HEK293 (cell line): Measurements from ENCODE around the gene VPS36.

Experiments
- CTCF ChIA-PET: fragments of 350-600 bp; formaldehyde crosslinking; extraction: SDS; loops from one replicate; lab custom pipeline; 2021; ENCODE audit warnings: antibody characterized with exemption; lab: Yijun Ruan, JAX
- POLR2A ChIA-PET: fragments of 300-600 bp; formaldehyde crosslinking; extraction: SDS; loops from one replicate; lab custom pipeline; 2020; ENCODE audit warnings: antibody characterized with exemption, inconsistent platforms; lab: Yijun Ruan, JAX
- H3K27ac ChIP-seq: fragments of 200-500 bp; sonication (Bioruptor generic); 2 replicates; pipeline ENCODE4 v1.5.1; 2014; ENCODE audit warnings: low read depth, low read length, control low read depth, inconsistent platforms; ENCODE audit errors: extremely low read depth
- H3K36me3 ChIP-seq, 2 experiments: fragments of 200-500 bp in 1 of 2; sonication (Bioruptor generic) in 1 of 2; 1 replicate in 1 of 2; 2 replicates in 1 of 2; pipeline ENCODE4 v1.5.1; 2014 to 2017; ENCODE audit warnings: inconsistent platforms in 2 of 2, low read length in 2 of 2; ENCODE audit not compliant: control insufficient read depth in 2 of 2, insufficient read depth in 1 of 2
- H3K4me1 ChIP-seq: fragments of 200-500 bp; sonication (Bioruptor generic); 2 replicates; pipeline ENCODE4 v1.5.1; 2014; ENCODE audit warnings: mild to moderate bottlenecking, low read length, inconsistent platforms; ENCODE audit not compliant: control insufficient read depth, insufficient read depth
- H3K4me3 ChIP-seq: 2 replicates; pipeline ENCODE4 v1.5.1; 2011; ENCODE audit warnings: low read depth, mild to moderate bottlenecking, control low read depth, low read length, moderate library complexity
- H3K9me3 ChIP-seq: fragments of 200-500 bp; sonication (Bioruptor generic); 2 replicates; pipeline ENCODE4 v1.5.1; 2014; ENCODE audit warnings: low read depth, low read length, inconsistent platforms; ENCODE audit not compliant: control insufficient read depth, insufficient read depth
- BCL11B ChIP-seq: fragments of 450-650 bp; formaldehyde crosslinking; IDR thresholded peaks from 2 replicates; pipeline ENCODE4 v1.5.1; 2016; ENCODE audit warnings: low read depth, missing biosample characterization, missing genetic modification characterization
- KLF1 ChIP-seq: fragments of 450-650 bp; formaldehyde crosslinking; IDR thresholded peaks from 2 replicates; pipeline ENCODE4 v1.5.1; 2016; ENCODE audit warnings: missing biosample characterization, missing genetic modification characterization
- KLF7 ChIP-seq: fragments of 450-650 bp; formaldehyde crosslinking; IDR thresholded peaks from 2 replicates; pipeline ENCODE4 v1.5.1; 2016; ENCODE audit warnings: missing biosample characterization, missing genetic modification characterization, borderline replicate concordance
- ZBTB17 ChIP-seq: fragments of 450-650 bp; formaldehyde crosslinking; IDR thresholded peaks from 2 replicates; pipeline ENCODE4 v1.5.1; 2016; ENCODE audit warnings: missing biosample characterization, missing genetic modification characterization
- ZNF112 ChIP-seq: fragments of 450-650 bp; formaldehyde crosslinking; IDR thresholded peaks from 2 replicates; pipeline ENCODE4 v1.5.0; 2017; ENCODE audit warnings: missing biosample characterization, missing genetic modification characterization
- ZNF121 ChIP-seq: fragments of 450-650 bp; formaldehyde crosslinking; IDR thresholded peaks from 2 replicates; pipeline ENCODE4 v1.5.1; 2016; ENCODE audit warnings: missing biosample characterization, missing genetic modification characterization
- ZNF146 ChIP-seq: fragments of 450-650 bp; formaldehyde crosslinking; IDR thresholded peaks from 2 replicates; pipeline ENCODE4 v1.5.1; 2016; ENCODE audit warnings: missing biosample characterization, missing genetic modification characterization
- ZNF202 ChIP-seq: fragments of 450-650 bp; formaldehyde crosslinking; IDR thresholded peaks from 2 replicates; pipeline ENCODE4 v1.5.1; 2016; ENCODE audit warnings: missing biosample characterization, missing genetic modification characterization, borderline replicate concordance
- ZNF292 ChIP-seq: fragments of 450-650 bp; formaldehyde crosslinking; IDR thresholded peaks from 2 replicates; pipeline ENCODE4 v1.5.1; 2016; ENCODE audit warnings: low read depth, missing biosample characterization, missing genetic modification characterization, borderline replicate concordance
- ZNF37A ChIP-seq: fragments of 450-650 bp; IDR thresholded peaks from 2 replicates; pipeline ENCODE4 v1.5.1; 2018; ENCODE audit warnings: missing biosample characterization, missing genetic modification characterization
- ZNF394 ChIP-seq: fragments of 450-650 bp; formaldehyde crosslinking; IDR thresholded peaks from 2 replicates; pipeline ENCODE4 v1.5.1; 2016; ENCODE audit warnings: missing biosample characterization, missing genetic modification characterization, mild to moderate bottlenecking, moderate library complexity, borderline replicate concordance
- ZNF544 ChIP-seq: fragments of 450-650 bp; formaldehyde crosslinking; IDR thresholded peaks from 2 replicates; pipeline ENCODE4 v1.5.0; 2017; ENCODE audit warnings: missing biosample characterization, missing genetic modification characterization
- ZNF621 ChIP-seq: fragments of 450-650 bp; formaldehyde crosslinking; IDR thresholded peaks from 2 replicates; pipeline ENCODE4 v1.5.1; 2017; ENCODE audit warnings: missing biosample characterization, missing genetic modification characterization
- ZNF623 ChIP-seq: fragments of 450-650 bp; formaldehyde crosslinking; IDR thresholded peaks from 2 replicates; pipeline ENCODE4 v1.5.1; 2016; ENCODE audit warnings: missing biosample characterization, missing genetic modification characterization
- ZNF629 ChIP-seq: fragments of 450-650 bp; formaldehyde crosslinking; IDR thresholded peaks from 2 replicates; pipeline ENCODE4 v1.5.1; 2017; ENCODE audit warnings: missing biosample characterization, missing genetic modification characterization
- ZNF701 ChIP-seq: fragments of 450-650 bp; formaldehyde crosslinking; IDR thresholded peaks from 2 replicates; pipeline ENCODE4 v1.5.1; 2016; ENCODE audit warnings: missing biosample characterization, missing genetic modification characterization
- ZNF830 ChIP-seq: fragments of 450-650 bp; IDR thresholded peaks from 2 replicates; pipeline ENCODE4 v1.5.0; 2018; ENCODE audit warnings: missing biosample characterization, missing genetic modification characterization, low read depth, mild to moderate bottlenecking, moderate library complexity
- ZNF843 ChIP-seq: fragments of 450-650 bp; formaldehyde crosslinking; IDR thresholded peaks from 2 replicates; pipeline ENCODE4 v1.5.1; 2016; ENCODE audit warnings: missing biosample characterization, missing genetic modification characterization
- ZXDB ChIP-seq: fragments of 450-650 bp; formaldehyde crosslinking; IDR thresholded peaks from 2 replicates; pipeline ENCODE4 v1.5.1; 2016; ENCODE audit warnings: missing biosample characterization, missing genetic modification characterization
- TF ChIP-seq, protein P1 (sequence below): fragments of 450-650 bp; formaldehyde crosslinking; conservative IDR thresholded peaks from 2 replicates; pipeline ENCODE4 v1.5.1; 2016; ENCODE audit warnings: low read depth, missing biosample characterization, missing genetic modification characterization
- TF ChIP-seq, protein P2 (sequence below): IDR thresholded peaks from 2 replicates; pipeline ENCODE4 v1.6.1; 2011; ENCODE audit warnings: mild to moderate bottlenecking, low read depth, low read length, borderline replicate concordance
- TF ChIP-seq, protein P3 (sequence below): fragments of 450-650 bp; formaldehyde crosslinking; IDR thresholded peaks from 2 replicates; pipeline ENCODE4 v1.5.1; 2016; ENCODE audit warnings: missing biosample characterization, missing genetic modification characterization
- TF ChIP-seq, protein P4 (sequence below): fragments of 450-650 bp; formaldehyde crosslinking; IDR thresholded peaks from 2 replicates; pipeline ENCODE4 v1.5.0; 2017; ENCODE audit warnings: missing biosample characterization, missing genetic modification characterization, borderline replicate concordance

The VPS36 gene, protein sequence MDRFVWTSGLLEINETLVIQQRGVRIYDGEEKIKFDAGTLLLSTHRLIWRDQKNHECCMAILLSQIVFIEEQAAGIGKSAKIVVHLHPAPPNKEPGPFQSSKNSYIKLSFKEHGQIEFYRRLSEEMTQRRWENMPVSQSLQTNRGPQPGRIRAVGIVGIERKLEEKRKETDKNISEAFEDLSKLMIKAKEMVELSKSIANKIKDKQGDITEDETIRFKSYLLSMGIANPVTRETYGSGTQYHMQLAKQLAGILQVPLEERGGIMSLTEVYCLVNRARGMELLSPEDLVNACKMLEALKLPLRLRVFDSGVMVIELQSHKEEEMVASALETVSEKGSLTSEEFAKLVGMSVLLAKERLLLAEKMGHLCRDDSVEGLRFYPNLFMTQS

DNA sequence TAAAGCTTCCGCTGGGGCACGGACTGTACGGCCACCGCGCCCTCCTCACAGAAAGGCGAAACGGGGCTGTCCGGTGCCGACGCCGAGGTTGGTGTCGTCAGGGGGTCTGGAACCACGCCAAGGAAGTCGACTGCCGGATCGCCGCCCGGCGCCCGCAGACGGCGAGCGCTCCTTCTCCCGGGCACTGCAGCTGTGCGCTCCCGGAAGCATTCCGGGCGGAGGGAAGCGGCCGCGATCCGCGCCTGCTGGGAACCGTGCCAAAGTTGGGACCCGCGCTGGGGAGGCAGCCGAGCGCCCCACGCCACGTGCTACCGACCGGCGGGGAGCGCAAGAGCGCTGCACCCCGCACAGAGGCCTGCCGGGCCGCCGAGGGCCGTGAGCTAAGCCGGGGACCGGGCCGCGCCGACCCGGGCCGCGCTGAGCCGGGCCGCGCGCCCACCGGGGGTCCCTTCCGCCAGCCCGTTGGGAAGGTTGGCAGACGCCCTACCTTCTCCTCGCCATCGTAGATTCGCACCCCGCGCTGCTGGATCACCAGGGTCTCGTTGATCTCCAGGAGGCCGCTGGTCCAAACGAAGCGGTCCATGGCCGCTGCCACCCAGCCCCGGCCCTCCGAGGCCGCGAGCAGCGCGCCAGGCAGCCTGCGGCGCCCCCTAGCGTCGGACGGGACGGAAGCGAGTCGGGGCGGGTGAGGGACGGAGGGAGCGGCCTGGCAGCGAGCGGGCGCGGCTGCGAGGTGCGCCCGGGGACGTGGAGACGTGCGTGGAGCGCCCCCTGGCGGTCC, at the start of gene VPS36:
TSS of gene VPS36 (minus strand) at position 623 of the 781 bp plus-strand sequence. CDS start at position 583, 40 bp downstream.
- no peaks in the 10 kb centered on the region for H3K9me3 ChIP-seq
- CTCF ChIA-PET, result interaction anchor here (0.5 to 3.8 kb wide), 40 partner anchors 8 to 1556 kb away, joined by 3 to 20 read pairs (median 4); partner anchors contain the start of genes NEK3, NEK5 and THSD1
- peaks cover 12% of the 10 kb centered on the region for H3K4me1 ChIP-seq
- H3K36me3 ChIP-seq, result no peaks in the 10 kb centered on the region; a peak in 1 of 3 replicates
- peak within 1 kb of the TSS; percentile 83 for H3K4me3 ChIP-seq
- POLR2A ChIA-PET, result interaction anchor here (0.6 to 1.4 kb wide), 6 partner anchors 25 to 441 kb away, joined by 3 to 5 read pairs (median 4); partner anchors contain the start of gene ALG11
- peak within 1 kb of the TSS; percentile 95 for H3K27ac ChIP-seq
- TF ChIP-seq ZNF621 (tag by site-specific recombination) (no peak), ZNF202 (tag by site-specific recombination) (no peak), KLF7 (tag by site-specific recombination) (no peak), ZNF623 (tag by site-specific recombination) (no peak), ZNF121 (tag by site-specific recombination) (no peak), ZNF112 (tag by site-specific recombination) (no peak), ZNF629 (peak; percentile 60), ZNF146 (tag by site-specific recombination) (no peak), ZBTB17 (tag by site-specific recombination) (peak; percentile 75), KLF1 (no peak), ZNF394 (tag by site-specific recombination) (no peak; the same call in 1 of the 2 replicates), ZNF830 (no peak), ZNF292 (tag by site-specific recombination) (no peak), ZNF843 (no peak), ZNF701 (tag by site-specific recombination) (no peak), ZXDB (tag by site-specific recombination) (no peak; the same call in 1 of the 2 replicates), ZNF544 (tag by site-specific recombination) (no peak), BCL11B (peak; percentile 21; the same call in 1 of the 2 replicates), ZNF37A (tag by site-specific recombination) (no peak)
- TF ChIP-seq, protein P1, sequence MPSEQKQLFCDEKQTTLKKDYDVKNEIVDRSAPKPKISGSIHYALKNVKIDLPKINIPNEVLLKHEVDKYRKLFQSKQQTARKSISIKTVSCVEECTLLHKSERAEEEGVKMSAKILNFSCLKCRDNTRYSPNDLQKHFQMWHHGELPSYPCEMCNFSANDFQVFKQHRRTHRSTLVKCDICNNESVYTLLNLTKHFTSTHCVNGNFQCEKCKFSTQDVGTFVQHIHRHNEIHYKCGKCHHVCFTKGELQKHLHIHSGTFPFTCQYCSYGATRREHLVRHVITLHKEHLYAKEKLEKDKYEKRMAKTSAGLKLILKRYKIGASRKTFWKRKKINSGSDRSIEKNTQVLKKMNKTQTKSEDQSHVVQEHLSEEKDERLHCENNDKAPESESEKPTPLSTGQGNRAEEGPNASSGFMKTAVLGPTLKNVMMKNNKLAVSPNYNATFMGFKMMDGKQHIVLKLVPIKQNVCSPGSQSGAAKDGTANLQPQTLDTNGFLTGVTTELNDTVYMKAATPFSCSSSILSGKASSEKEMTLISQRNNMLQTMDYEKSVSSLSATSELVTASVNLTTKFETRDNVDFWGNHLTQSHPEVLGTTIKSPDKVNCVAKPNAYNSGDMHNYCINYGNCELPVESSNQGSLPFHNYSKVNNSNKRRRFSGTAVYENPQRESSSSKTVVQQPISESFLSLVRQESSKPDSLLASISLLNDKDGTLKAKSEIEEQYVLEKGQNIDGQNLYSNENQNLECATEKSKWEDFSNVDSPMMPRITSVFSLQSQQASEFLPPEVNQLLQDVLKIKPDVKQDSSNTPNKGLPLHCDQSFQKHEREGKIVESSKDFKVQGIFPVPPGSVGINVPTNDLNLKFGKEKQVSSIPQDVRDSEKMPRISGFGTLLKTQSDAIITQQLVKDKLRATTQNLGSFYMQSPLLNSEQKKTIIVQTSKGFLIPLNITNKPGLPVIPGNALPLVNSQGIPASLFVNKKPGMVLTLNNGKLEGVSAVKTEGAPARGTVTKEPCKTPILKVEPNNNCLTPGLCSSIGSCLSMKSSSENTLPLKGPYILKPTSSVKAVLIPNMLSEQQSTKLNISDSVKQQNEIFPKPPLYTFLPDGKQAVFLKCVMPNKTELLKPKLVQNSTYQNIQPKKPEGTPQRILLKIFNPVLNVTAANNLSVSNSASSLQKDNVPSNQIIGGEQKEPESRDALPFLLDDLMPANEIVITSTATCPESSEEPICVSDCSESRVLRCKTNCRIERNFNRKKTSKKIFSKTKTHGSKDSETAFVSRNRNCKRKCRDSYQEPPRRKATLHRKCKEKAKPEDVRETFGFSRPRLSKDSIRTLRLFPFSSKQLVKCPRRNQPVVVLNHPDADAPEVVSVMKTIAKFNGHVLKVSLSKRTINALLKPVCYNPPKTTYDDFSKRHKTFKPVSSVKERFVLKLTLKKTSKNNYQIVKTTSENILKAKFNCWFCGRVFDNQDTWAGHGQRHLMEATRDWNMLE, result no peak
- TF ChIP-seq, protein P2, sequence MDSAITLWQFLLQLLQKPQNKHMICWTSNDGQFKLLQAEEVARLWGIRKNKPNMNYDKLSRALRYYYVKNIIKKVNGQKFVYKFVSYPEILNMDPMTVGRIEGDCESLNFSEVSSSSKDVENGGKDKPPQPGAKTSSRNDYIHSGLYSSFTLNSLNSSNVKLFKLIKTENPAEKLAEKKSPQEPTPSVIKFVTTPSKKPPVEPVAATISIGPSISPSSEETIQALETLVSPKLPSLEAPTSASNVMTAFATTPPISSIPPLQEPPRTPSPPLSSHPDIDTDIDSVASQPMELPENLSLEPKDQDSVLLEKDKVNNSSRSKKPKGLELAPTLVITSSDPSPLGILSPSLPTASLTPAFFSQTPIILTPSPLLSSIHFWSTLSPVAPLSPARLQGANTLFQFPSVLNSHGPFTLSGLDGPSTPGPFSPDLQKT, result no peak
- TF ChIP-seq, protein P3, sequence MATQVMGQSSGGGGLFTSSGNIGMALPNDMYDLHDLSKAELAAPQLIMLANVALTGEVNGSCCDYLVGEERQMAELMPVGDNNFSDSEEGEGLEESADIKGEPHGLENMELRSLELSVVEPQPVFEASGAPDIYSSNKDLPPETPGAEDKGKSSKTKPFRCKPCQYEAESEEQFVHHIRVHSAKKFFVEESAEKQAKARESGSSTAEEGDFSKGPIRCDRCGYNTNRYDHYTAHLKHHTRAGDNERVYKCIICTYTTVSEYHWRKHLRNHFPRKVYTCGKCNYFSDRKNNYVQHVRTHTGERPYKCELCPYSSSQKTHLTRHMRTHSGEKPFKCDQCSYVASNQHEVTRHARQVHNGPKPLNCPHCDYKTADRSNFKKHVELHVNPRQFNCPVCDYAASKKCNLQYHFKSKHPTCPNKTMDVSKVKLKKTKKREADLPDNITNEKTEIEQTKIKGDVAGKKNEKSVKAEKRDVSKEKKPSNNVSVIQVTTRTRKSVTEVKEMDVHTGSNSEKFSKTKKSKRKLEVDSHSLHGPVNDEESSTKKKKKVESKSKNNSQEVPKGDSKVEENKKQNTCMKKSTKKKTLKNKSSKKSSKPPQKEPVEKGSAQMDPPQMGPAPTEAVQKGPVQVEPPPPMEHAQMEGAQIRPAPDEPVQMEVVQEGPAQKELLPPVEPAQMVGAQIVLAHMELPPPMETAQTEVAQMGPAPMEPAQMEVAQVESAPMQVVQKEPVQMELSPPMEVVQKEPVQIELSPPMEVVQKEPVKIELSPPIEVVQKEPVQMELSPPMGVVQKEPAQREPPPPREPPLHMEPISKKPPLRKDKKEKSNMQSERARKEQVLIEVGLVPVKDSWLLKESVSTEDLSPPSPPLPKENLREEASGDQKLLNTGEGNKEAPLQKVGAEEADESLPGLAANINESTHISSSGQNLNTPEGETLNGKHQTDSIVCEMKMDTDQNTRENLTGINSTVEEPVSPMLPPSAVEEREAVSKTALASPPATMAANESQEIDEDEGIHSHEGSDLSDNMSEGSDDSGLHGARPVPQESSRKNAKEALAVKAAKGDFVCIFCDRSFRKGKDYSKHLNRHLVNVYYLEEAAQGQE, result 0 out of 2 replicates have a peak, but pooled peaks have one; percentile 11
- TF ChIP-seq, protein P4, sequence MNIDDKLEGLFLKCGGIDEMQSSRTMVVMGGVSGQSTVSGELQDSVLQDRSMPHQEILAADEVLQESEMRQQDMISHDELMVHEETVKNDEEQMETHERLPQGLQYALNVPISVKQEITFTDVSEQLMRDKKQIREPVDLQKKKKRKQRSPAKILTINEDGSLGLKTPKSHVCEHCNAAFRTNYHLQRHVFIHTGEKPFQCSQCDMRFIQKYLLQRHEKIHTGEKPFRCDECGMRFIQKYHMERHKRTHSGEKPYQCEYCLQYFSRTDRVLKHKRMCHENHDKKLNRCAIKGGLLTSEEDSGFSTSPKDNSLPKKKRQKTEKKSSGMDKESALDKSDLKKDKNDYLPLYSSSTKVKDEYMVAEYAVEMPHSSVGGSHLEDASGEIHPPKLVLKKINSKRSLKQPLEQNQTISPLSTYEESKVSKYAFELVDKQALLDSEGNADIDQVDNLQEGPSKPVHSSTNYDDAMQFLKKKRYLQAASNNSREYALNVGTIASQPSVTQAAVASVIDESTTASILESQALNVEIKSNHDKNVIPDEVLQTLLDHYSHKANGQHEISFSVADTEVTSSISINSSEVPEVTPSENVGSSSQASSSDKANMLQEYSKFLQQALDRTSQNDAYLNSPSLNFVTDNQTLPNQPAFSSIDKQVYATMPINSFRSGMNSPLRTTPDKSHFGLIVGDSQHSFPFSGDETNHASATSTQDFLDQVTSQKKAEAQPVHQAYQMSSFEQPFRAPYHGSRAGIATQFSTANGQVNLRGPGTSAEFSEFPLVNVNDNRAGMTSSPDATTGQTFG (tag by site-specific recombination), result no peak
